ENCODE results near the gene ERVV-1. TPM values are rescaled to one million over a fixed set of nuclear protein-coding genes. Genes with fewer than 3 reads are reported as not detected.
"Not testable (repeated sequence)": the region's sequence is repeated elsewhere in the genome, so short reads cannot be mapped to it uniquely, and the experiment has no call there.

Gene ERVV-1
- total RNA-seq: not detected
- polyA plus RNA-seq: not detected
- long read RNA-seq, donor 1: 0 reads
- long read RNA-seq, donor 2: 0 reads
- long read RNA-seq, donor 3: 0 reads
- long read RNA-seq, donor 4: 0 reads
- long read RNA-seq, donor 5: 0 reads
- long read RNA-seq, donor 6: 0 reads
- long read RNA-seq, donor 7: 0 reads
- long read RNA-seq, donor 8: 0 reads
- long read RNA-seq, donor 9: 0 reads
- long read RNA-seq, donor 10: 0 reads

GRCh38 chr19:53013621-53014020 lies at the start of gene ERVV-1:
TSS of gene ERVV-1 (plus strand) at chr19:53013921. CDS start at chr19:53014091, 170 bp downstream.
- Histone ChIP-seq H3K36me3 (replicated peaks in 1 of 2) (no peaks in the 10 kb centered on the region), H3K9me3 (replicated peaks in 1 of 3) (no peaks in the 10 kb centered on the region), H3K27me3 (no peaks in the 10 kb centered on the region), H3K27ac (no peak within 1 kb of the TSS), H3K4me3 (no peak within 1 kb of the TSS), H3K4me1 (replicated peaks in 1 of 2) (no peaks in the 10 kb centered on the region)
- TF ChIP-seq CTCF (IDR thresholded peaks at IDR 0.05) (no peak), POLR2A (IDR thresholded peaks at IDR 0.05) (no peak)
- WGBS, 4 donors: 84 to 88% (median 87%) methylated on average over 7 of the region's 7 CpGs
- DNase-seq: no peak
- intact Hi-C loops (cut with DNase I): no loop called here

- TF ChIP-seq CTCF (IDR thresholded peaks at IDR 0.05): no peak
- TF ChIP-seq POLR2A (IDR thresholded peaks at IDR 0.05): no peak
- intact Hi-C loops (cut with DNase I): no loop called here
These were observed 45.9 kb upstream of the ERVV-1 start for GRCh38 chr19:52967772-52968171.

GRCh38 chr19:52981329-52981728 lies 32.4 kb upstream of the ERVV-1 start:
- no peaks in the 10 kb centered on the region for H3K36me3 ChIP-seq (replicated peaks in 1 of 2)
- no peak for TF ChIP-seq POLR2A (IDR thresholded peaks at IDR 0.05)
- no peak for TF ChIP-seq CTCF (IDR thresholded peaks at IDR 0.05)
- DNase-seq: no peak
- 54 to 66% (median 60%) methylated on average over 4 of the region's 4 CpGs for WGBS, 4 donors
- intact Hi-C loops (cut with DNase I): no loop called here
- H3K27me3 ChIP-seq: no peaks in the 10 kb centered on the region
- no peak overlapping the region for H3K27ac ChIP-seq
- no peak overlapping the region for H3K4me3 ChIP-seq
- no peaks in the 10 kb centered on the region for H3K9me3 ChIP-seq (replicated peaks in 1 of 3)
- no peaks in the 10 kb centered on the region for H3K4me1 ChIP-seq (replicated peaks in 1 of 2)

More at GRCh38 chr19:52967772-52968171, 45.9 kb upstream of the ERVV-1 start:
- H3K4me3 ChIP-seq: no peak overlapping the region
- H3K4me1 ChIP-seq (replicated peaks in 1 of 2): peaks cover 0 to 6% of the 10 kb centered on the region in 2 donors
- H3K9me3 ChIP-seq (replicated peaks in 1 of 3): no peaks in the 10 kb centered on the region
- no peaks in the 10 kb centered on the region for H3K27me3 ChIP-seq
- no peaks in the 10 kb centered on the region for H3K36me3 ChIP-seq (replicated peaks in 1 of 2)
- no peak overlapping the region for H3K27ac ChIP-seq
- WGBS, 4 donors: 91 to 94% (median 93%) methylated on average over 2 of the region's 2 CpGs
- no peak for DNase-seq

GRCh38 chr19:52983167-52983566 lies 30.6 kb upstream of the ERVV-1 start:
- H3K4me1 ChIP-seq (replicated peaks in 1 of 2); DNase-seq; intact Hi-C loops (cut with DNase I); H3K27ac ChIP-seq; H3K9me3 ChIP-seq (replicated peaks in 1 of 3); H3K4me3 ChIP-seq; H3K36me3 ChIP-seq (replicated peaks in 1 of 2); H3K27me3 ChIP-seq: not testable (repeated sequence)
- WGBS, 4 donors: 80 to 90% (median 84%) methylated on average over 3 of the region's 3 CpGs

GRCh38 chr19:52987221-52987620 lies 26.5 kb upstream of the ERVV-1 start:
- 85 to 90% (median 90%) methylated on average over 4 of the region's 4 CpGs for WGBS, 4 donors
- no peak overlapping the region for H3K27ac ChIP-seq
- intact Hi-C loops (cut with DNase I): no loop called here
- H3K27me3 ChIP-seq: no peaks in the 10 kb centered on the region
- TF ChIP-seq POLR2A (IDR thresholded peaks at IDR 0.05) (no peak), CTCF (IDR thresholded peaks at IDR 0.05) (no peak)
- H3K36me3 ChIP-seq (replicated peaks in 1 of 2): no peaks in the 10 kb centered on the region
- no peaks in the 10 kb centered on the region for H3K9me3 ChIP-seq (replicated peaks in 1 of 3)
- no peak overlapping the region for H3K4me3 ChIP-seq
- no peak for DNase-seq
- peaks cover 0 to under 1% of the 10 kb centered on the region in 2 donors for H3K4me1 ChIP-seq (replicated peaks in 1 of 2)

Data from adrenal gland (tissue), 19 donors.